Esophagus (tissue), 2 donors: ENCODE results near the gene PBX1. TPM values are rescaled to one million over a fixed set of nuclear protein-coding genes. Genes with fewer than 3 reads are reported as not detected.

ENCODE experiments used
- H3K27ac ChIP-seq, 2 donors: one replicate each; pipeline ENCODE4 v1.5.1; 2013; ENCODE audit warnings: low read depth in 2 of 2, mild to moderate bottlenecking in 2 of 2, inconsistent platforms in 1 of 2, low read length in 1 of 2, moderate library complexity in 1 of 2
- H3K27me3 ChIP-seq, 2 donors: one replicate each; pipeline ENCODE4 v1.6.1; 2013; ENCODE audit warnings: low read length in 2 of 2, control low read depth in 1 of 2, mild to moderate bottlenecking in 1 of 2; ENCODE audit not compliant: insufficient read depth in 2 of 2, control insufficient read depth in 1 of 2
- H3K36me3 ChIP-seq, 2 donors: one replicate each; pipeline ENCODE4 v1.6.1; 2013; ENCODE audit warnings: low read length in 1 of 2; ENCODE audit not compliant: control insufficient read depth in 2 of 2, insufficient read depth in 2 of 2
- H3K4me1 ChIP-seq, 2 donors: one replicate each; pipeline ENCODE4 v1.6.1; 2013; ENCODE audit warnings: low read length in 1 of 2; ENCODE audit not compliant: control insufficient read depth in 2 of 2, insufficient read depth in 2 of 2
- H3K4me3 ChIP-seq, 2 donors: one replicate each; pipeline ENCODE4 v1.5.1; 2013; ENCODE audit warnings: low read length in 2 of 2, mild to moderate bottlenecking in 2 of 2, low read depth in 1 of 2, moderate library complexity in 1 of 2
- H3K9me3 ChIP-seq, 2 donors: one replicate each; pipeline ENCODE4 v1.6.1; 2013; ENCODE audit warnings: mild to moderate bottlenecking in 2 of 2, low read depth in 1 of 2, low read length in 1 of 2, moderate library complexity in 1 of 2; ENCODE audit not compliant: control insufficient read depth in 2 of 2, insufficient read depth in 1 of 2
- WGBS, 2 donors: extraction: QIAGEN DNeasy Blood & Tissue Kit; methylation state at CpG; one replicate each; pipeline ENCODE4 v1.1.7; 2013; 5-methylcytosine and 5-hydroxymethylcytosine counted together
- polyA plus RNA-seq, 2 donors: library from polyadenylated mRNA; stranded (reverse); fragments of 200-250 nt; gene quantifications; one replicate each; pipeline ENCODE4 v1.2.3, GENCODE V29; 2013
- donor health status: healthy with polysubstance abuse.
- donor health status: Bipolar disorder and iron deficiency.

The PBX1 gene
- polyA plus RNA-seq, 2 donors, result 8.1 to 10.5 TPM

- Histone ChIP-seq H3K36me3 (no peaks in the 10 kb centered on the region), H3K27ac (peak overlapping the region; percentile 0 to 15), H3K4me1 (peaks cover 0 to 12% of the 10 kb centered on the region in 2 donors), H3K4me3 (no peak overlapping the region), H3K27me3 (no peaks in the 10 kb centered on the region), H3K9me3 (no peaks in the 10 kb centered on the region)
- WGBS, 2 donors, result 15 to 28% methylated on average over 3 of the region's 3 CpGs
Measured at GRCh38 chr1:164619006-164619784, 60.2 kb downstream of the PBX1 start.

- Histone ChIP-seq H3K27me3 (no peaks in the 10 kb centered on the region), H3K4me1 (peaks cover 0 to 8% of the 10 kb centered on the region in 2 donors), H3K36me3 (peaks cover 0 to 2% of the 10 kb centered on the region in 2 donors), H3K9me3 (no peaks in the 10 kb centered on the region), H3K4me3 (no peak overlapping the region), H3K27ac (peak overlapping the region in 1 of 2 donors; percentile 29)
- 75 to 78% methylated on average over 8 of the region's 8 CpGs for WGBS, 2 donors
Measured at GRCh38 chr1:164622068-164622845, 63.3 kb downstream of the PBX1 start.

- no peak overlapping the region for H3K4me3 ChIP-seq
- peaks cover 0 to 8% of the 10 kb centered on the region in 2 donors for H3K4me1 ChIP-seq
- no peak overlapping the region for H3K27ac ChIP-seq
- no peaks in the 10 kb centered on the region for H3K27me3 ChIP-seq
- H3K36me3 ChIP-seq, result peaks cover 0 to 2% of the 10 kb centered on the region in 2 donors
- H3K9me3 ChIP-seq, result no peaks in the 10 kb centered on the region
- 61 to 73% methylated on average over 1 of the region's 1 CpG for WGBS, 2 donors
Measured at GRCh38 chr1:164623805-164624204, 64.8 kb downstream of the PBX1 start.

GRCh38 chr1:164624400-164624799, 65.4 kb downstream of the PBX1 start:
- 73 to 79% methylated on average over 1 of the region's 1 CpG for WGBS, 2 donors
- no peaks in the 10 kb centered on the region for H3K9me3 ChIP-seq
- peaks cover 0 to 2% of the 10 kb centered on the region in 2 donors for H3K36me3 ChIP-seq
- H3K27me3 ChIP-seq, result no peaks in the 10 kb centered on the region
- peaks cover 0 to 3% of the 10 kb centered on the region in 2 donors for H3K4me1 ChIP-seq
- no peak overlapping the region for H3K27ac ChIP-seq
- no peak overlapping the region for H3K4me3 ChIP-seq

- H3K4me3 ChIP-seq, result no peak overlapping the region
Measured at GRCh38 chr1:164625004-164625617, 66.1 kb downstream of the PBX1 start.

GRCh38 chr1:164628772-164629171, 69.8 kb downstream of the PBX1 start:
- WGBS, 2 donors, result 78 to 85% methylated on average over 7 of the region's 7 CpGs
- Histone ChIP-seq H3K27me3 (no peaks in the 10 kb centered on the region), H3K27ac (no peak overlapping the region), H3K36me3 (peaks cover 0 to 2% of the 10 kb centered on the region in 2 donors), H3K9me3 (no peaks in the 10 kb centered on the region), H3K4me3 (no peak overlapping the region), H3K4me1 (no peaks in the 10 kb centered on the region)

More at GRCh38 chr1:164625004-164625617, 66.1 kb downstream of the PBX1 start:
- Histone ChIP-seq H3K36me3 (peaks cover 0 to 2% of the 10 kb centered on the region in 2 donors), H3K4me1 (no peaks in the 10 kb centered on the region), H3K27ac (no peak overlapping the region), H3K27me3 (no peaks in the 10 kb centered on the region), H3K9me3 (no peaks in the 10 kb centered on the region)
- 46 to 52% methylated on average over 7 of the region's 7 CpGs for WGBS, 2 donors

- H3K9me3 ChIP-seq, result no peaks in the 10 kb centered on the region
- H3K27me3 ChIP-seq, result no peaks in the 10 kb centered on the region
- H3K4me1 ChIP-seq, result no peaks in the 10 kb centered on the region
- WGBS, 2 donors, result 72 to 73% methylated on average over 8 of the region's 8 CpGs
- H3K36me3 ChIP-seq, result peaks cover 0 to 2% of the 10 kb centered on the region in 2 donors
- H3K27ac ChIP-seq, result no peak overlapping the region
- H3K4me3 ChIP-seq, result no peak overlapping the region
Measured at GRCh38 chr1:164629971-164630370, 71.0 kb downstream of the PBX1 start.

- Histone ChIP-seq H3K36me3 (peaks cover 0 to 2% of the 10 kb centered on the region in 2 donors), H3K27me3 (no peaks in the 10 kb centered on the region), H3K9me3 (no peaks in the 10 kb centered on the region), H3K27ac (peak overlapping the region in 1 of 2 donors; percentile 66), H3K4me3 (no peak overlapping the region), H3K4me1 (no peaks in the 10 kb centered on the region)
- WGBS, 2 donors, result 34 to 44% methylated on average over 3 of the region's 3 CpGs
Measured at GRCh38 chr1:164630626-164631396, 71.8 kb downstream of the PBX1 start.

- Histone ChIP-seq H3K4me1 (no peaks in the 10 kb centered on the region), H3K4me3 (no peak overlapping the region), H3K27me3 (no peaks in the 10 kb centered on the region), H3K27ac (no peak overlapping the region), H3K9me3 (no peaks in the 10 kb centered on the region), H3K36me3 (no peaks in the 10 kb centered on the region)
- WGBS, 2 donors, result 85 to 86% methylated on average over 7 of the region's 7 CpGs
Measured at GRCh38 chr1:164631751-164632150, 72.8 kb downstream of the PBX1 start.
